G401.6 (cell line): Measurements from ENCODE around the gene ZNF264.
"Not testable (repeated sequence)": the region's sequence is repeated elsewhere in the genome, so short reads cannot be mapped to it uniquely, and the experiment has no call there.

Experiments used
- FAIRE-seq: peaks from 2 replicates; lab custom pipeline; 2012; peaks lifted over from hg19 to GRCh38; lab: Jason Lieb, UNC

Gene ZNF264

DNA sequence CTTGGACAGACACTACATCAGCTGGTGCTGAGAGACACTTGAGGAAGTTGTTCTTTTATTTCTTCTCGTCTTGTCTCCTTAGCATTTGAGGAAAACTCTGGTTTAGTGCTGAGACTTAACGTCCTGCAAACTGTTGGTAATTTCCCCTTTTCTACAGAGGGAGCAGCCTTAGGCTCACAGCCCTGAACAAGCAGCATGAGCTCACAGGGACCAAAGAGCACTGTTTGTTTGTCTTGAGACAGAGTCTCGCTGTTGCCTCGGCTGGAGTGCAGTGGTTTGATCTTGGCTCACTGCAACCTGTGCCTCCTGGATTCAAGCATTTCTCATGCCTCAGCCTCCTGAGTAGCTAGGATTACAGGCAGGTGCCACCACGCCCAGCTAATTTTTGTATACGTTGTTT lies 54.7 kb downstream of the ZNF264 start:
- FAIRE-seq, result no peak

DNA sequence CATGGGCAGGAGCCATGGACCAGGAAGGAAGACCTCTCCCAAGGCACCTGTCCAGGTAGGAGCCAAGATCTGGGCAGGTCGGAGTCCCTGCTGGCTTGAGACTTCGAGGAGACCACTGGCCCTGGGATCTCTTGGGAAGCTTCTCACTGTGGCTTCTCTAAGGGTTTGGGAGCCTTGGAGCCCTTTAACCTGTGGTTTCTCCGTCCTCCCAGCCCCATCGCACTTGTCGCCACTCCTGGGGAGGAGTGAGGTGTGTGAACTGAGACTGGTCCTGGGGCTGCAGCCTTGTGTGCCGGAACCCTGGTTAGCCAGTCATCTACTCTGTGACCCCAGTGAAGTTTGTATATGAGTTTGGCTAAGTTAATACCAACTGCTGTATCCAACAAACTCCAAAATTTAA lies 57.3 kb downstream of the ZNF264 start:
- no peak for FAIRE-seq

GRCh38 chr19:57249329-57249728 lies 58.0 kb downstream of the ZNF264 start:
- FAIRE-seq, result no peak

GRCh38 chr19:57253767-57254166 lies 62.5 kb downstream of the ZNF264 start:
- not testable (repeated sequence) for FAIRE-seq

- FAIRE-seq, result no peak
These were observed 70.7 kb downstream of the ZNF264 start for GRCh38 chr19:57262044-57262443.

DNA sequence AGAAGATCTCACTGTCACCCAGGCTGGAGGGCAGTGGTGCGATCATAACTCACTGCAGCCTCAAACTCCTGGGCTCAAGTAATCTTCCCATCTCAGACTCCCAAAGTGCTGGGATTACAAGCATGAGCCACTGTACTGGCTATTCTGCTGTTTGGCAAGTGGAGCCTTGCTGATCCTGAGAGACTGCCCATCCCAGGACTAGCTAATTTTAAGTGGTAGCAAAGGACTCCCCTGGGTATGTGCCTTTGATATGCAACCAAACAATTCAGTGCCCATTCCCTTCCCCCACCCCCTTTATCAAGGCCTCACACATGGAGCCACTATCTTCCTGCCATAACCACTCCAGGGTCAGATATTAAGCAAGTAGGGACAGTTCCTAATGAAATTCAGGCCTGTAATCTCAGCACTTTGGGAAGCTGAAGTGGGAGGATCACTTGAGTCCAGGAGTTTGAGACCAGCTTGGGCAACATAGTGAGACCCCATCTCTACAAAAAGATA lies 72.0 kb downstream of the ZNF264 start:
- FAIRE-seq, result no peak

DNA sequence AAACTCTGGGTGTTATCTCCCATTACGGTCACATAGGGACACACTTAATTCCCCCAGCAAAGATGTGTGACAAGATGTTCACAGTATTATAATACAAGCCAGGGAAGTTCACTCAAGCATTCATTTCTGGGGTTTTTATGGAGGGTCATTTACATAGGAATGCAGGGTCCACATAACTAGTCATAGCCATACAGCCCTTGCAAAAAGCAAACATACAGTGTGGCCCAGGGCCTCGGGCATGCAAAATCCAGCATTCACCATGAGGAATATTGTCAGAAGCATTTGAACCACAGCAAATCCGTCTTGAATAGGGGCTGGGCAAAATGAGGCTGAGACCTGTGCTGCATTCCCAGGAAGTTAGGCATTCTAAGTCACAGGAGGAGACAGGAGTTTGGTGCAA lies 76.0 kb downstream of the ZNF264 start:
- no peak for FAIRE-seq

- no peak for FAIRE-seq
These were observed 78.4 kb downstream of the ZNF264 start for GRCh38 chr19:57269515-57270250.

GRCh38 chr19:57271280-57271679 lies 80.0 kb downstream of the ZNF264 start:
- FAIRE-seq, result no peak
